ENCODE results near the gene UBE2S. TPM values are rescaled to one million over a fixed set of nuclear protein-coding genes. Genes with fewer than 3 reads are reported as not detected.
"Not testable (repeated sequence)": the region's sequence is repeated elsewhere in the genome, so short reads cannot be mapped to it uniquely, and the experiment has no call there.

UBE2S gene
- 100 to 1,000 TPM; 202 to 246 TPM for total RNA-seq
- polyA plus RNA-seq (2013, experiment 1 of 2): 265 TPM
- polyA plus RNA-seq (2013, experiment 2 of 2): 271 TPM
- long read RNA-seq, experiment 1, transcript UBE2S-201 (4 exons, 2,548 nt): major isoform, 149 of 184 reads
- long read RNA-seq, experiment 1, partial matches to known transcripts: 16 of 184 reads
- long read RNA-seq, experiment 1, other reads (novel, unspliced or antisense): 18 of 184 reads
- long read RNA-seq, experiment 2, transcript UBE2S-201 (4 exons, 2,548 nt): major isoform, 605 of 616 reads
- long read RNA-seq, experiment 2, transcript UBE2S-202 (5 exons, 743 nt): minor isoform, 7 of 616 reads
- long read RNA-seq, experiment 2, partial matches to known transcripts: 3 of 616 reads
- long read RNA-seq, experiment 2, other reads (novel, unspliced or antisense): 1 of 616 reads
- long read RNA-seq, experiment 3, partial matches to known transcripts: 1 of 3 reads
- long read RNA-seq, experiment 3, other reads (novel, unspliced or antisense): 2 of 3 reads
- long read RNA-seq, experiment 4, partial matches to known transcripts: 5 of 6 reads
- long read RNA-seq, experiment 4, other reads (novel, unspliced or antisense): 0 of 6 reads

GRCh38 chr19:55407550-55407799, at the start of gene UBE2S:
Gene UBE2S, minus strand, starts transcription at chr19:55407788. Its CDS starts 199 bp downstream, at chr19:55407589.
- Histone ChIP-seq H3K27ac (ENCODE audit: low read depth, low read length) (peak within 1 kb of the TSS; percentile 98), H3K36me3 (ENCODE audit: control insufficient read depth, insufficient read depth, low read length) (peaks cover 40% of the 10 kb centered on the region), H3K9me3 (ENCODE audit: control insufficient read depth, low read length) (peaks cover 31% of the 10 kb centered on the region), H3K9ac (ENCODE audit: extremely low read depth, low read length, poor library complexity, severe bottlenecking) (peak within 1 kb of the TSS; percentile 84), H3K4me3 (ENCODE audit: low read length) (peak within 1 kb of the TSS; percentile 92)
- not testable (repeated sequence) for DNase-seq; H3K4me1 ChIP-seq (ENCODE audit: control insufficient read depth, insufficient read depth, low read length); H3K27me3 ChIP-seq (ENCODE audit: control insufficient read depth, insufficient read depth, low read length, poor library complexity, severe bottlenecking)
- Mint-ChIP-seq H3K27ac (peak within 1 kb of the TSS; percentile 97), H3K4me1 (peaks cover 14% of the 10 kb centered on the region), H3K9me3 (peaks cover 31% of the 10 kb centered on the region), H3K36me3 (ENCODE audit: low read depth) (peaks cover 41% of the 10 kb centered on the region), H3K4me3 (peak within 1 kb of the TSS; percentile 79), H3K27me3 (ENCODE audit: insufficient read depth) (peaks cover 29% of the 10 kb centered on the region)
- WGBS, 2 experiments (ENCODE audit: insufficient coverage in 1 of 2, insufficient read length in 1 of 2): 0 to 15% methylated on average over 4 to 36 of the region's 36 CpGs

- H3K36me3 ChIP-seq (ENCODE audit: control insufficient read depth, insufficient read depth, low read length): no peaks in the 10 kb centered on the region
- no peak overlapping the region for H3K4me3 ChIP-seq (ENCODE audit: low read length)
- TF ChIP-seq CTCF (conservative IDR thresholded peaks at IDR 0.05): no peak
- H3K27ac ChIP-seq (ENCODE audit: low read depth, low read length): no peak overlapping the region
- no peaks in the 10 kb centered on the region for H3K9me3 ChIP-seq (ENCODE audit: control insufficient read depth, low read length)
- 94 to 96% methylated on average over 11 to 14 of the region's 14 CpGs for WGBS, 2 experiments (ENCODE audit: insufficient coverage in 1 of 2, insufficient read length in 1 of 2)
- H3K9me3 Mint-ChIP-seq: no peaks in the 10 kb centered on the region
- H3K36me3 Mint-ChIP-seq (ENCODE audit: low read depth): peaks cover 20% of the 10 kb centered on the region
- H3K9ac ChIP-seq (ENCODE audit: extremely low read depth, low read length, poor library complexity, severe bottlenecking): no peak overlapping the region
- peaks cover 14% of the 10 kb centered on the region for H3K4me1 Mint-ChIP-seq
- H3K27me3 Mint-ChIP-seq (ENCODE audit: insufficient read depth): peaks cover 27% of the 10 kb centered on the region
- H3K27ac Mint-ChIP-seq: no peak overlapping the region
- H3K4me3 Mint-ChIP-seq: no peak overlapping the region
- DNase-seq: no peak
- H3K27me3 ChIP-seq (ENCODE audit: control insufficient read depth, insufficient read depth, low read length, poor library complexity, severe bottlenecking): peaks cover 22% of the 10 kb centered on the region
- H3K4me1 ChIP-seq (ENCODE audit: control insufficient read depth, insufficient read depth, low read length): peaks cover 4% of the 10 kb centered on the region
These were observed 48.8 kb upstream of the UBE2S start for GRCh38 chr19:55456347-55456746.

- Histone ChIP-seq H3K4me1 (ENCODE audit: control insufficient read depth, insufficient read depth, low read length) (peaks cover 4% of the 10 kb centered on the region), H3K27ac (ENCODE audit: low read depth, low read length) (no peak overlapping the region), H3K27me3 (ENCODE audit: control insufficient read depth, insufficient read depth, low read length, poor library complexity, severe bottlenecking) (peaks cover 28% of the 10 kb centered on the region), H3K9ac (ENCODE audit: extremely low read depth, low read length, poor library complexity, severe bottlenecking) (no peak overlapping the region), H3K36me3 (ENCODE audit: control insufficient read depth, insufficient read depth, low read length) (no peaks in the 10 kb centered on the region), H3K9me3 (ENCODE audit: control insufficient read depth, low read length) (no peaks in the 10 kb centered on the region), H3K4me3 (ENCODE audit: low read length) (no peak overlapping the region)
- Mint-ChIP-seq H3K9me3 (no peaks in the 10 kb centered on the region), H3K4me1 (peaks cover 12% of the 10 kb centered on the region), H3K4me3 (no peak overlapping the region), H3K27me3 (ENCODE audit: insufficient read depth) (peaks cover 31% of the 10 kb centered on the region), H3K27ac (no peak overlapping the region), H3K36me3 (ENCODE audit: low read depth) (peaks cover 20% of the 10 kb centered on the region)
- 80 to 93% methylated on average over 1 to 11 of the region's 11 CpGs for WGBS, 2 experiments (ENCODE audit: insufficient coverage in 1 of 2, insufficient read length in 1 of 2)
- no peak for TF ChIP-seq CTCF (conservative IDR thresholded peaks at IDR 0.05)
- no peak for DNase-seq
These were observed 48.1 kb upstream of the UBE2S start for GRCh38 chr19:55455576-55456235.

Data from endodermal cell (in vitro differentiated cells).